GM21825 (cell line): ENCODE data around the gene MTMR2.
"Not testable (repeated sequence)": the region's sequence is repeated elsewhere in the genome, so short reads cannot be mapped to it uniquely, and the experiment has no call there.

Source experiments
- ATAC-seq: cut with Tn5 transposase; IDR thresholded peaks from one replicate; pipeline ENCODE4 v1.9.1; 2021; ENCODE audit warnings: mild to moderate bottlenecking, moderate library complexity; ENCODE audit not compliant: unreplicated experiment

Gene MTMR2

DNA sequence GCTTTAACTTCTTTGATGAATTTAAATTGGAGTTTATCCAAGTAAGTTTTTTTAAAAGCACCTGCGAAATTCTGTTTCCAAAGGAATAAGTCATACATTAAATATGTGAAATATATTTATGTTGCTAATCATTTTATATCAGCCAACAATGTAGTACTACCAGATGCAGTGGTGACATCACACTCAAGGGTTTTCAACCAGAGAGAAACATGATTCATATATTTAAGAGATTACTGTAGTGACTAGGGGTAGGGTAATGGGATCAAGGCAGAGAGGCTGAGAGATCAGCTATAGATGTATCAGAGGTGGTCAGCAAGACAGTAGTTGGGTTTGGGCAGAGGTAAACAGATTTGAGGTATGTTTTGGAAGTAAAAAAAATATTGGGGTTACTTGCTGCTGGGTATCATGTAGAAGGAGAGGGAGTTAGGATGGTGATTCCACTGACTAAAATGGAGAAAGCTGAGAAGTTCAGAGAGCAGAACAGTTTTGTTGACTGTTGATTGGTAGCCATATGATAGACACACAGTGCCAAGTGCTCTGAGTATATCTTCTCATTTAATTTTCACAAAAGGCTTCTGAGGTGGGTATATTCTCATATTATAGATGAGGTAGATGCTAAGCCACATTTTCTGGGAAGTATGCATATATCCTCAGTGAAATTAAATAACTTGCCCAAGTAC is 94.2 kb downstream of the MTMR2 start:
- ATAC-seq = no peak

DNA sequence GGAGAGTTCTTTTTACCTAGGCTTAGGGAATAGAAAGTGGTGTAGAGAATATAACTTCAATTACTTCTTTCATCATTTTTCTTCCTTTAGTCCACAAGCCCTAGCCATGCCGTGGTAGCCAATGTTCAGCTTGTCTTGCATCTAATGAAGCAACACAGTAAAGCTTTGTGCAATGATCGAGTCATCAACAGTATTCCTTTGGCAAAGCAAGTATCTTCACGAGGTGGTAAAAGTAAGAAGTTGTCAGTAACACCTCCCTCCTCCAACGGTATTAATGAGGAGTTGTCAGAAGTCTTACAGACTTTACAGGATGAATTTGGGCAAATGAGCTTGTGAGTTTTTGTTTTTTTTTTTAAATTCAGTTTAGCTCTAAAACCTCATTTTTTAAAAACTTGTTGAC is 96.2 kb downstream of the MTMR2 start:
- ATAC-seq = no peak

DNA sequence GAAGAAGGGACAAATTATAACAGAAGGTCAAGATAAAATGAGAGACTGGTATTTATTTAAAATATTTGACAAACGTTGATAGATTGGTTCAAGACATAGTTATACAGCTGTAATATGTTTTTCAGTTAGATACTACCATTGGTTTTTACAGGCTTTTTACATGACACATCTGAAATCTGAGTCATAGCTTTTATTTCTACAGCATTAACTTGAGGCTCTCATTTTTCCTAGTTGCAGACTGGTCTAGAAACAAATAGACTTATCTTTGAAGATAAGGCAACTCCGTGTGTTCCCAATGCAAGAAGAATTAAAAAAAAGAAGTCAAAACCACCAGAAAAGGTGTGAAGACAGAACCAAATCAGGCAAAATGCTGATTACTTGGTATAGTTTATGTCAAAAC is 102.3 kb downstream of the MTMR2 start:
- no peak for ATAC-seq

DNA sequence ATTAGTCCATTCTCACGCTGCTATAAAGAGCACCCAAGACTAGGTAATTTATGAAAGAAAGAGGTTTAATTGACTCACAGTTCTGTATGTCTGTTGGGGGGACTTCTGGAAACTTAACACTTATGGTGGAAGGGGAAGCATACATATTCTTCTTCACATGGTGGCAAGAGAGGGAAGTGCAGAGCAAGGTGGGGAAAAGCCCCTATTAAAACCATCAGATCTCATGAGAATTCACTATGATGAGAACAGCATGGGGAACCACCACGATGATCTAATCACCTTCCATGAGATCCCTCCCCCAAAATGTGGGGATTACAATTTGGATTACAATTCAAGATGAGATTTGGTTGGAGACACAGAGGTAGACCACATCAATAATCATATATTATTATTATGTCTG is 107.9 kb downstream of the MTMR2 start:
- ATAC-seq = no peak

DNA sequence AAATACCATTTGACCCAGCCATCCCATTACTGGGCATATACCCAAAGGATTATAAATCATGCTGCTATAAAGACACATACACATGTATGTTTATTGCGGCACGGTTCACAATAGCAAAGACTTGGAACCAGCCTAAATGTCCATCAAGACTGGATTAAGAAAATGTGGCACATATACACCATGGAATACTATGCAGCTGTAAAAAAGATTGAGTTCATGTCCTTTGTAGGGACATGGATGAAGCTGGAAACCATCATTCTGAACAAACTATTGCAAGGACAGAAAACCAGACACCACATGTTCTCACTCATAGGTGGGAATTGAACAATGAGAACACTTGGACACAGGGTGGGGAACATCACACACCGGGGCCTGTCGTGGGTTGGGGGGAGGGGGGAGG is 112.9 kb downstream of the MTMR2 start:
- ATAC-seq = not testable (repeated sequence)

DNA sequence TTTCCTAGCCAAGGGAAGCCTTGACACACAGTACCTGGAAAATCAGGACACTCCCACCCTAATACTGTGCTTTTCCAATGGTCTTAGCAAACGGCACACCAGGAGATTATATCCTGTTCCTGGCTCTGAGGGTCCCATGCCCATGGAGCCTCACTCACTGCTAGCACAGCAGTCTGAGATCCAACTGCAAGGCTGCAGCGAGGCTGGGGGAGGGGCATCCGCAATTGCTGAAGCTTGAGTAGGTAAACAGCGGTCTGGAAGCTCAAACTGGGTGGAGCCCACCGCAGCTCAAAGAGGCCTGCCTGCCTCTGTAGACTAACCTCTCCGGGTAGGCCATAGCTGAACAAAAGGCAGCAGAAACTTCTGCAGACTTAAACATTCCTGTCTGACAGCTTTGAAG is 117.4 kb downstream of the MTMR2 start:
- ATAC-seq = not testable (repeated sequence)

DNA sequence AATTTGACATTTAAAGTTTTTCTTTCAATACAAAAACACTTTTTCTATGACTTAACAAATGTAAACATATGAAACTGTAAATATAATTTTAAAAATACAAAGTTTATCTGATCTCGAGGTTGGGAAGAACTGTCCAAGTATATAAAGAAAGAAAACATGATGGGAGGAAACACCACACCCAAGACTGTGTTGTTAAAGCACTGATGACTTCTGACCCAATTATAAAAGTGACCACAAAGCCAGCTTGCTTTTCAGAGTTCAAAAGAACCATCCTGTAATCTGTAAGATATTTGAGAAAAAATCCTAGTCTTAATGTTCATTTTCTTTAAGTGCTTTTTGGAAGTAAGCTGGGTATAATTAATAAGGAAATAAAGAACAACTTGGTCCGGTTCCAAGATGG is 118.0 kb downstream of the MTMR2 start:
- no peak for ATAC-seq

DNA sequence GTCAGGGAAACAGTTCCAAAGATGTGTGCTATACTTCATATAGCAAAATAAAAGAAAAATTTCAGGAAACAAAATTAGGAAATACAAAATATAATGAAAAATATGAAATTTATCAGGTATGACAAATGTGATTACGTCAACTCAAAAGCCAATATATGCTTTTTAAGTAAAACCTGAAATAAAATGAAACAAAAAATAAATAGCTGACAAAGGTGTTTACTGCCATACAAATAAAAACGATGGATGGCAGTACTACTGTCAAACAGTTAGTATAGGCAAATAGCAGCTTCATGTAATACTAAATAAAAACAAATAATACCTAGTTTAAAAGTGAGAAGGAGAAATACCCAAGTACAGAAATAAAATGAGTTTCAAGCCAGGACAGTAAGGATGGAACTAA is 119.9 kb downstream of the MTMR2 start:
- ATAC-seq = no peak

DNA sequence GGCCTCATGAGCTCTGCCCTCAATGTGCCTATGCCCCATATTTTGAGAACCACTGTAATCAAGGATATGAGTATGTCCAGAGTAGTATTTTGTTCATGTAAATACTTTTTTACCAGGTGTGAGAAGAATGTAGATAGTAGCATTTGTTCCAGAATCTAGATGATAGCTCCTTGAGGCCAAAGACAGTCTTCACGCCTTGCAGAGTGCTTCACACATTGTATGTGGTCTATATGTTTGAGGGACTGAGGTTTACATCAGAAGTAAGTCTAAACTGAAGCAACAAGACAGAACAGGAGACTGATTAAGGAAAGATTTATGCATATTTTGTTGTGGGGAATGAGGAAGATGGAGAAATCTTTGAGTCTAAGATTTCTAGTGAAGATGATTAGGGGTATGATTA is 121.1 kb downstream of the MTMR2 start:
- no peak for ATAC-seq

DNA sequence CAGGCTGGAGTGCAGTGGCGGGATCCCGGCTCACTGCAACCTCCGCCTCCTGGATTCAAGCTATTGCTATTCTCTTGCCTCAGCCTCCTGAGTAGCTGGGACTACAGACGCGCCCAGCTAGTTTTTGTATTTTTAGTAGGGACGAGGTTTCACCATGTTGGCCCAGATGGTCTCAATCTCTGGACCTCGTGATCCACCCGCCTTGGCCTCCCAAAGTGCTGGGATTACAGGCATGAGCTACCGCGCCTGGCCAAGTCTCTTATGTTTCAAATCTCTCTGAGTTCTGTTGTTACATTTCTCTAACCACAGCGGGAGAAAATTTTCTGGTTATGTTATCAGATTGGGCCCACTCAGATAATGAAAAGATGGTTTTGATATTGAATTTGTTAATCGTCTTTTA is 123.5 kb downstream of the MTMR2 start:
- no peak for ATAC-seq

DNA sequence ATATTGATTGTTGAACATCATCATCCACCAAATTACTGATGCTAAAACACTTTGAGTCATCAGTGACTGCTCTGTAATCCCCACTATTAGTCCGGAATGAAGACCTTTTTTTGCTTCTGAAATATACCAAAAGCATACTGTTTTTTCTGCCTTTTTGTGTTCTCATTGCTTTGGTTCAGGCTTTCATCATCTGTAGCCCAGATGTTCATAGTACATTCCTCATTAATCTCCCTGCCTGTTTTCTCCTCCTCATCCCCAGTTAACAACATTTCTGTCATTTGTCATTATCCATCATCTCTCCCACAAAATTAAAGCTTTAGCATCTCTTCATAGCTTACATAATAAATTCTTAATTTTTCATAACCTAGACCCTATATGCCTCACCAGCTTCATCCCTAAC is 124.4 kb downstream of the MTMR2 start:
- no peak for ATAC-seq

DNA sequence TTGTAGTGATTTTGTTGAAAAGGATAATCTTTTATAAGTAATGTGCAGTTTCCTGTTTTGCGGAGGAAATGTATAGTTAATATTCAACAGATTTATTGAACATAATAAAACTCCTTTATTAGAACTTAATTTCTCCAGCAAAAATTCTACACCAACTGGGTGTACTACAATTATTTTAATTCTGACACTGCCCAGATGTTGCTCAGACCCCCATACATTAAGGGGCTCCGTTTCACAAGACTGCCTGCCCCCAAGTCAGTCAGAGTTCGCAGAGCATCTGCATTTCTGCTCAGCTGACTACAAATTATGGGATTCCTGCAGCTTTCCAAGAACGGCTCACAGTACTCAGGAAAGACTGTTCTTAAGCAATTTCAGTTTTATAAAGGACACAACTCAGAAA is 127.4 kb downstream of the MTMR2 start:
- ATAC-seq = no peak

DNA sequence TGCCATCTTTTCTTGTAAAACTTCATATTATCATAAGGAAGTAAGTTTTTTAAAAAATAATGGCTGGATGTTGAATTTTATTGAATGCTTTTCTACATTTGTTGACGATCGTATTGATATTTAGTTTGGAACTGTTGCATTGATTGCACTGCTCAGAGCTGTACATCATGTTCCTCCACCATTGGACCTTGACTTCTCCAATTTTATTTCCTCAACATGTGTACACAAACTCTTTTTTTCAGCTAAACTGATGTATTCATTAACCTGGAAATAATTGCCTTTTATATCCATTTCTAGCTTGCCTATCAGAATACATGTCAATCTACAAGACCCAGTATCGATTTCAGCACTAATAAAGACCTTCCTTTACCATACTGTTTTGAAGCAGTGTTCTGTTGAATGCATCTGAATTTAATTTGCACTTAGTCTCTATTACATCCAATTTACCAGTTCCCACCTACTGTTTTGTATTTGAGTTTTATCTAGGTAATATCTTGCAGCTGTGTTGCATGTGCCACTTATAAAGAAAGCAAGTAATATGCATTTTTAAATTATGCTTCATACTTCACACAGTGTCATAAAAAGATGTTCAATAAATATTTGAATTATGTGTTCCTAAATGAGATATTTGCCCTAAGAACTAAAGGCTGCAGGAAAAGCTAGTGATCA is 128.1 kb downstream of the MTMR2 start:
- no peak for ATAC-seq

DNA sequence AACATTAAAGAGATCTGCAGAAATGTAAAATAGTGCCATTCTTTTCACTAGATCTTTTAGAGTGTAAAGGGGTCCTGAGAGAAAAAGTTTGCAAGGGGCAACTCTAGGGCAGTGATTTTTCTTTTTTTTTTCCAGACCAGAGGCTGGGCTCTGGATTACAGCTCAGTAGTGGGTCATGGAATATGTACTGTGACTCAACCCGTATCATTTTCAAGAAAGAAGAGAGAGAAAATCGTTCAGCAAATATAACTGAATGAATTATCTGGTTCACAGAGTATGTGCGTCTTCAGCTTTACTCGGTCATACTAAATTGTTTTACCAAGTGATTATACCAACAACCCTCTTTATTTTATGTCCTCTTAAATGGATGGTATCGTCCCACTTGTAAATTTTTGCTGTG is 129.8 kb downstream of the MTMR2 start:
- ATAC-seq = no peak

DNA sequence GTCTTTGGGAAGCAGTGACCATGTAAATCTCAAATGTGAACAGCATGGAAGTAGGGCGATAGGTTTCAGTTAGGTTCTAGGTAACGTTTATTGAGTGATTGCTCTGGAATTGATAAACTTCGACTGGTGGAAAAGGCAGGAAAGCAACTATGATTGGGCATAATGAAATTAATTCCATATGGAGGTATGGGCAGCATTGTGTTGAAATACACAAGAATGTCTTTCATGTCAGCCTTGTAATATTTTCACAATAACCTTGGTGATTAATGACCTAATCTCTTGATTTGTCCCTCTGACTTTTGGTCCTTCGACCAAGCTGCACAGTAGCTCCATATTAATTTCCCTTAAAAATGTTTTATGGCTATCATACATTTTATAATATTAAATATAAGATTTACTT is 130.8 kb downstream of the MTMR2 start:
- ATAC-seq = no peak

DNA sequence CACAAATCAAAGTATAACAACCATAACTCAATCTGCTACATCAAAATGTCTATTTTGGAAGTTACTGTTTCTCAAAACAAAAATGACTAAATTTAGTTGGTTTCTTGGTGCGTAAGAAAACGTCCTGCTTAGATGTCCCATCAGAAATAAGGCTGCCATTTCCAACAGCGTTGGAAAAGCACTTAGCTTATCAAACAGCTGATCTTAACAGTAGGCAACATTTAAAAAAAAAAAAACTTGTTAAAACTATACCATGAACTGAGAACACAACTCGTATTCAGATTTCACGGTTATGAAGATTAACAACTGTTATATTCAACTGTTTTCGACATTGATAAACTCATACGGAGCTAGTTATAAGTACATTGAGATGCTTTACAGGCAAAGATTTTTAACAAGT is 131.2 kb downstream of the MTMR2 start:
- ATAC-seq = no peak

DNA sequence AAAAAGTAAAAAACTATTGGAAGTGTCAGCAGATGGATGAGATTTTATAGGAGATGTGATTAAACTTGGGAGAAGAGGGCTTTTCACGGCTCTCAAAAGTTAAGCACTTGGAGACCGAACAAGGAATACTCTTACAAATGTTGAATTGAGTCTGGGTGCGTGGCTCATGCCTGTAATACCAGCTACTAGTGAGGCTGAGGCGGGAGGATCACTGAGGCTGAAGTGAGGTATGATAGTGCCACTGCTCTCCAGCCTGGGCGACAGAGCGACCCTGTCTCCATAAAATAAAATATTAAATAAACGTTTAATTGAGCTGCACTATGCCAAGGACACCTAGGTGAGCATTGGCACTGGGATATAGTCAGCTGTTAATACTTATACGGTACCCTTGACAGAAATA is 131.7 kb downstream of the MTMR2 start:
- no peak for ATAC-seq

DNA sequence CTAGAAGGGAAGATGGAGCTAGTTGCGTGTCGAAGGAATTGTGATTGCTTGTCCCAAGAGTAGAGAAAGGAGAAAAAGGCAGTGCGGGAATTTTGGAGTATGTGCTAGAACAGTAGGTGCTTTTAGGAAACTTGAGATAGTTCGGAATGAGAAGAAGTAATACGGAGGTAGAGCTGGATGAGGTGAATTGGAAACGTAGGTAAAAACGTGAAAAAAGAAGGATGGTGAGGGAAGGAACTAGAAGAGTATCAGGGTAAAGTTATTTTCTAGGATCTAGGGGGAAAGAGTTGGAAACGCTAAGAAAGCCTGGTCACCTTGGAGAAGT is 132.2 kb downstream of the MTMR2 start:
- ATAC-seq = no peak

DNA sequence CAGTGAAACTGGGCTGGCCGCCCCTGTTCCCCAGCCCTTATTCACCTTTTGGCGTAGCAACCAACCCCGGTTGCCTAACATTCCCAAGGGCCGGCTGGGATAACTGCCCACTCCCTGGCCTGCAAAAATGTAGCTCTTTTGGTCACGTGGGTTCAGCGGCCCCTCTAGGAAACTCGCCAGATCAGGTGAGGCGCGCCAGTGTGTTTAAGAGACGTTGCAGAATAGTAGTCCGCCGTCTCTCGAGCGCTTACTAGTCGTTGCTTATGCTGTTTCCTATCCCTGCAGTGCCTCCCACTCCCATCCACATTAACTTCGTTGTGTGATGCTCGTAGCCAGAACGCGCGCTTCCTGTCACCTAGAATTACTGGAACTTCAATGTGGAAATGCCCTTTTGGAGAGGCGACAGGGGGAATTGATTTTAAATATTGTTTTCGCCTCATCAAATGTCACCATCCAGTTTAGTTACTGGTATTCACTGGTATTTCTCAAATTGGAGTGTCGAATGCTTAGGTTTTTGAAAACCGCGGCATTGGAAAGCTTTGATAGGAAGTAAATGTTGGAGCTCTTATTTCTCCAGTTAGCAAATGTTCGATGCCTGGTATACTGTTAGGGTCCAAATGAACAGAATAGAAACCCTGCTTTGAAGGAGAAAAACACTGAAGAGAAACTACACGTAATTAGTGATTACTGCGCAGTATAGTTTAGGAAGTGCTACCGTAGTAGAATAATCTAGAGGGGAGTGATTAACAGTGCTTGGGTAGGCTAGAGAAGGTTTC is 132.8 kb downstream of the MTMR2 start:
- no peak for ATAC-seq

DNA sequence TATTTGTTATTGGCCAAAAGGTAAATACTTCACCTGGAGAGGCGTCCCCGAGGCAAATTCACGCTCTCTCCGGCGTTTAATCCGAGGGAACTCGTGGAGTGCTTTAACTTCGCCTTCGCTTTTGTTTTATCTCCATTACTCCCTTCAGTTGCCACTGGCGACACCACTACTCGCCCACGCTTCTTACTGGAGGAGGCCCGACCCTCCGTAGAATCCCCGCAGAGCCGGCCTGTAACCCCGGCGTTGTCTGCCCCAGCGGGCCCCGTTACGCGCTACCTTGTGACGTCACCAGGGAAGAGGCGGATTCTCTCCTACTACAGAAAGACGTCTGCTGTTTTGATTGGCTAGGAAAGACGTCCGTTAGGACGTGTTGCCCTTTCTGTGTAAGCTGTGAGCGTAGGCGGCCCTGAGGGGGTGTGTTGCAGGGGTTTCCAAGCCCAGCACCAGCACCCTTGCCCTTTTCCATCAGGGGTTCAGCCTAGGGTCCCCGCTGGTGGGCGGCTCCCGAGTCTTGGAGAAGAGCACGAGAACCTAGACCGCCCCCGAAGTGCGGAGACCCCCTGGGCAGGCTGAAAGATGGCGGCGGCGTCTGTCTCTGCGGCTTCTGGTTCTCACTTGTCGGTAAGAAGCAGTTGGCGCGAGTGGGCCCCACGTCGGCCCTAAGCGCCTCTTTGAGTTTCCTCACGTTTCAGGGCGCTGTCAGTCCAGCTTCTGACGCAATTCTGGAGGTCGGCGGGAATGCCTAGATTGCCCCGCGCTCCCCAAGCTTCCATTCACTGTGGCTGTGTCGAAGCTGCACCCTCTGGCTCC is 133.6 kb downstream of the MTMR2 start, which contains the start of gene CEP57:
Gene CEP57, plus strand, starts transcription at position 376 of the 810 bp plus-strand sequence. Its CDS starts 201 bp downstream, at position 577.
- peak; percentile 64 for ATAC-seq

DNA sequence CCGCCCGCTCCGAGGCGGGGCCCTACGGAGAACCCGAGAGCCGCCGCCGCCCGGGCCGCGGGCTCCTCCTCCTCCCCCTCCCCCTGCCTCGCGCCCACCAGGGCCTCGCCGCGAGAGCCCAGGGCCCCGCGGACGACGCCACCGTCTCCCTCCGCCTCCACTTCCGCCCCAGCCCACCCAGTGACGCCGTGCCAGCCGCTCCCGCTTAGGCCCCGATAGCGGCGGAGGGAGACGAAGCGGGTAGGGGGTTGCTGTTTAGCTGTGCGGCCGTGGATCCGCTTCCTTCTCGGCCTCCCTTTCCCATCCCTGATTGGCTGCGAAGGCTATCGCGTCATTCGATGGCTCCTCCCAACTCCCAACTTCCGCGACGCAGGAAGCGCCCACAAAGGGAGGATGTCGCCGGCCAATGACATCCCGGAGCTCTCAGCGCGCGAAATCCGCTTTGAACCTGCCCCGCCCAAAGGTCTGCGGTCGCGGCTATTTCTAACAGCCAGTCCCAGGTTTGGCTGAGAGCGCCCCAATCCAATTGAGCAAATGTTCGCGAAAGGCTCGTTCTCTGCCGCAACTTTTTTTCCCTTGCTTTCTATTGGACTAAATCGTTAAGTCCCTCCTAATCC is 134.3 kb downstream of the MTMR2 start, which contains the start of gene FAM76B:
Gene FAM76B, minus strand, starts transcription at position 277 of the 617 bp plus-strand sequence. CDS start 304 bp downstream, outside the sequence.
- ATAC-seq = peak; percentile 74
